AG04450 (cell line): ENCODE measurements around the gene ARFGAP1. TPM values are rescaled to one million over a fixed set of nuclear protein-coding genes. Genes with fewer than 3 reads are reported as not detected.

Experiments used
- CTCF ChIA-PET: fragments of 300-600, 350-600 bp; formaldehyde crosslinking; extraction: SDS; loops from one replicate; lab custom pipeline; 2022; ENCODE audit warnings: antibody characterized with exemption, inconsistent platforms; lab: Charles Lee
- POLR2A ChIA-PET: fragments of 350-600 bp; formaldehyde crosslinking; extraction: SDS; loops from one replicate; lab custom pipeline; 2021; ENCODE audit warnings: antibody characterized with exemption, inconsistent platforms; lab: Yijun Ruan, JAX
- DNase-seq: peaks from one replicate; pipeline ENCODE4 v3.0.0-alpha.2; 2011; ENCODE audit warnings: low read depth, low spot score
- H3K27ac ChIP-seq: one replicate; pipeline ENCODE4 v1.5.1; 2012; ENCODE audit warnings: low read depth, low read length, control low read depth
- H3K27me3 ChIP-seq: one replicate; pipeline ENCODE4 v1.6.0; 2012; ENCODE audit warnings: low read length; ENCODE audit not compliant: control insufficient read depth, insufficient read depth
- H3K4me3 ChIP-seq: 2 replicates; pipeline ENCODE4 v1.5.1; 2011; ENCODE audit warnings: mild to moderate bottlenecking, low read depth, low read length, control low read depth
- H3K9me3 ChIP-seq: 2 replicates; pipeline ENCODE4 v1.5.1; 2012; ENCODE audit warnings: low read length; ENCODE audit not compliant: control insufficient read depth, insufficient read depth
- CTCF ChIP-seq: IDR thresholded peaks from 2 replicates; pipeline ENCODE4 v1.5.1; 2011; ENCODE audit warnings: low read depth, low read length, control low read depth, inconsistent platforms
- polyA plus RNA-seq: library from polyadenylated mRNA; depleted of rRNA; stranded (reverse); fragments of >200 nt; gene quantifications from 2 replicates; pipeline ENCODE4 v1.2.3, GENCODE V29; 2011

The ARFGAP1 gene
- polyA plus RNA-seq, 1 experiment, result 52.6 TPM

GRCh38 chr20:63230800-63231268, 41.8 kb upstream of the ARFGAP1 start:
- TF ChIP-seq CTCF, result peak; percentile 72
- Histone ChIP-seq H3K27ac (peak overlapping the region; percentile 2), H3K9me3 (no peaks in the 10 kb centered on the region; the same call in 1 of the 2 replicates), H3K27me3 (no peaks in the 10 kb centered on the region), H3K4me3 (no peak overlapping the region)
- ChIA-PET POLR2A (interaction anchor here (1.0 kb wide), 1 partner anchor 42 kb away, joined by 4 read pairs; the partner anchor contains the start of gene ARFGAP1), CTCF (interaction anchor here (0.7 to 3.1 kb wide), 7 partner anchors 8 to 296 kb away, joined by 3 to 17 read pairs (median 3); partner anchors contain the start of gene YTHDF1)
- DNase-seq, result no peak

- Histone ChIP-seq H3K9me3 (no peaks in the 10 kb centered on the region; the same call in 1 of the 2 replicates), H3K27me3 (no peaks in the 10 kb centered on the region), H3K4me3 (peak overlapping the region; percentile 18), H3K27ac (peak overlapping the region; percentile 87)
- TF ChIP-seq CTCF, result no peak
- CTCF ChIA-PET, result interaction anchor here (1.0 to 6.0 kb wide), 5 partner anchors 8 to 149 kb away, joined by 3 to 45 read pairs (median 4); partner anchors contain the start of gene YTHDF1
- DNase-seq, result peak; percentile 76
- POLR2A ChIA-PET, result interaction anchor here (1.2 kb wide), 1 partner anchor 9 kb away, joined by 5 read pairs; no protein-coding TSS in a partner anchor
Observed at GRCh38 chr20:63232235-63233060, 40.2 kb upstream of the ARFGAP1 start.

GRCh38 chr20:63233061-63233344, 39.6 kb upstream of the ARFGAP1 start:
- Histone ChIP-seq H3K9me3 (no peaks in the 10 kb centered on the region; the same call in 1 of the 2 replicates), H3K4me3 (no peak overlapping the region), H3K27me3 (no peaks in the 10 kb centered on the region), H3K27ac (no peak overlapping the region)
- DNase-seq, result no peak
- POLR2A ChIA-PET, result interaction anchor here (1.2 kb wide), 1 partner anchor 9 kb away, joined by 5 read pairs; no protein-coding TSS in a partner anchor
- CTCF ChIA-PET, result interaction anchor here (1.0 to 6.0 kb wide), 4 partner anchors 9 to 149 kb away, joined by 3 to 45 read pairs (median 4); no protein-coding TSS in a partner anchor
- no peak for TF ChIP-seq CTCF

GRCh38 chr20:63233924-63234323, 38.7 kb upstream of the ARFGAP1 start:
- CTCF ChIA-PET, result interaction anchor here (1.2 to 6.0 kb wide), 2 partner anchors 10 to 19 kb away, joined by 4 to 45 read pairs; no protein-coding TSS in a partner anchor
- POLR2A ChIA-PET, result no interaction called here
- no peaks in the 10 kb centered on the region; the same call in 1 of the 2 replicates for H3K9me3 ChIP-seq
- TF ChIP-seq CTCF, result no peak
- no peaks in the 10 kb centered on the region for H3K27me3 ChIP-seq
- no peak overlapping the region for H3K27ac ChIP-seq
- no peak overlapping the region for H3K4me3 ChIP-seq
- DNase-seq, result no peak
